Head of caudate nucleus (tissue), 42 donors: Measurements from ENCODE around the gene KCNN4.

Experiments
- DNase-seq, 42 donors: peaks; one replicate each; pipeline versions ENCODE4 v3.0.0 to v3.0.0-alpha.2; 2020 to 2021; ENCODE audit warnings: mixed read lengths in 7 of 42
- intact Hi-C: fragments of 100-400 bp; cut with DNase I; formaldehyde crosslinking; loops from one replicate; pipeline ENCODE4 v1.15.0; 2022

Gene KCNN4

DNA sequence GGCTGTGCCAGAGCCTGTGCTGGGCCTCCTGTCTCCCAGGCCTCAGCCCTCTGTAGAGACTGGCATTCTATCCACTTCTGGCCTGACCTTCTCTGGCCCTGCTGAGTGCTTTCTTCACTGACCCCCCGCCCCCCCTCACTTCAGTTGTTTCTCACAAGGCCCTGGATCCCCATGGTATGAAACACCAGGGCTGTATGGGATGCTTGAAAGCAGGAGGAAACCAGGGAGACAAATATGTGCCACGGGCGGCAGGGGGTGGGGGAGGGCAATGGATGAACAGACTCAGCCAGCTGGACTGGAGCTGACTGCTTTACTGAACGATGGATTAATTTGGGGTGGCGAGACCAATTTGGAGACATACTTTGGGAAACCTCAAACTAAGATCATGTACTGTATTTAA is 50.9 kb downstream of the KCNN4 start:
- no peak for DNase-seq
- intact Hi-C loops, result no loop called here

DNA sequence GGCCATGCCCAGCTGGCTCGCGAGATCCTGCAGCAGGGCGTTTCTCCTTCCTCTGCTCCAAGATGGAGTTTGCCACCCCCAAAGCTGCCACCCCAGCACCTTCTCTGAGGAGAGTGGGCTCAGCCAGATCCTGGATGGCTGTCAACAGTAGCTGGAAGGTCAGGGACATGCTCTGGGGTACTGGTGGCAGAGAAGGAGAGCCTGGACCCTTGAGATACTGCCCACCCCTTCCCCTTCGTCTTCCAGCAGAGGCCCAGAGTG is 53.2 kb downstream of the KCNN4 start:
- intact Hi-C loops, result no loop called here

DNA sequence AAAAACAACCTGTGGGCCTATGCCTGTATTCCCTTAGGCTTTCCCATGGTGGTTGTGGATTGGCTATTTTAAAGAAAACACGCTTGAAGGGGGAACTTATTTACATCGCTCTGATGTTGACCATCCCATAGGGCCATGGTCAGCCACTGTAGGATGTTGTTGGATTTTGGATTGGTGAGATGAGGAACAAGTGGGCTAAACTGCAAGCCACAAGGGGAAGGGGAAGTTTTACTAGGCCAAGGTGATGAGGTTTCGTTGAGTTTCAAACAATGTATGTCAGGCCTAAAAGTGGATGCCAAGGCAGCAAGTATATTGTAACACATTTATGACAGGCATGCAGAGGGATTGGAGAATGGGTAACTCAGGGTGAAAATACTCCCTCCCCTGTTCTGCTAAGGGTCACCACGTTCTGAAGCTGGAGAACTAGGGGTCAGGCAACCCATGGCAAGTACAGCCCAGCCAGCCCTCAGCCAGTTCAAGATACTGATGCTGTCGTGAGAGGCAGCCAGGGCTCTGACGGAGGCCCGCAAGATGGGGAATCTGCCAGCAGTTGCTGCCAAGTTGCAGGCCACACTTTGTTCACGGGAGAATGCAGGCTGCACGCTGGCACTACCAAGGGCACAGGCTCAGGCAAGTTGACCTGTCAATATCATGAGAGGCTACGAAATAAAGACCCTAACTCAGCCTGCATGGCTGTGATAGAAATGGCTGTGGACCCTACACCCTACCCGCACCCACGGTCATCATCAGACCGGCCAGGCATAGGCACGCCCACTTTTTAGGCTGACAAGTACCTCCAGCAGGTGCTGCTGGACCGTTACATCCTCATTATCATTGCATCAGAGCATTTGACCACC is 53.8 kb downstream of the KCNN4 start:
- DNase-seq, result peak in 16 of 42 donors; percentile 13 to 64 (median 20)
- intact Hi-C loops, result no loop called here

More for the DNA sequence above, 53.2 kb downstream of the KCNN4 start:
- DNase-seq, result no peak

DNA sequence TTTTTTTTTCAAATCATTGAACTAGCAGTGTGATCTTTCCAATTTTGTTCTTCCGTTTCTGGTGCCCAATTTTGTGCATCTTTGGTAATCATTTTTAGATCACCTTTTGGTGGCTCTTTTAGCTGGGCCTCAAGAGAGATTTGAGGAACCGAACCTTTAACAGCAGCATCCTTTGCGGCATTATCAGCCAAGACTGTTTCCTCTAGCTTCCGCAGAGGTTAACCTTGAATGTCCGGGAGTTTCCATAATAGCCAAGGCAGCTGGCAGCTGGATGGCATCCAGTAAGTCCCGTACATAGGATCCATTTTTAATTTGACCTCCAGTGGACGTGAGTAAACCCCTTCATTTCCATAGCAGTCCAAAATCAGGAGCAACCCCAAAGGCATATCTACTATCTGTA is 55.3 kb downstream of the KCNN4 start:
- intact Hi-C loops, result no loop called here

DNA sequence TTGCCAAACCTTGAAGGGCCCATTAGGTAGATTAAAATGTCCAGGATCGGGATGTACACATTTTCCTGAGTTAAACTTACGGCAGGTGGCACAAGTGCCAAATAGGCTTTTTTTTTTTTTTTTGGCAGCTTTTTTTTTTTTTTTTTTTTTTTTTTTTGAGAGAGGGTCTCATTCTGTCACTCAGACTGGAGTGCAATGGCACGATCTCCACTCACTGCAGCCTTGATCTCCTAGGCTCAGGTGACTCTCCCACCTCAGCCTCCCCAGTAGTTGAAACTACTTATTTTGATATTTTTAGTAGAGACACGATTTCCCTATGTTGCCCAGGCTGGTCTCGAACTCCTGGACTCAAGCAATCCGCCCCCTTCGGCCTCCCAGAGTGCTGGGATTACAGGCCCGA is 55.9 kb downstream of the KCNN4 start:
- intact Hi-C loops, result no loop called here
- no peak for DNase-seq

More for the DNA sequence above, 55.3 kb downstream of the KCNN4 start:
- no peak for DNase-seq

DNA sequence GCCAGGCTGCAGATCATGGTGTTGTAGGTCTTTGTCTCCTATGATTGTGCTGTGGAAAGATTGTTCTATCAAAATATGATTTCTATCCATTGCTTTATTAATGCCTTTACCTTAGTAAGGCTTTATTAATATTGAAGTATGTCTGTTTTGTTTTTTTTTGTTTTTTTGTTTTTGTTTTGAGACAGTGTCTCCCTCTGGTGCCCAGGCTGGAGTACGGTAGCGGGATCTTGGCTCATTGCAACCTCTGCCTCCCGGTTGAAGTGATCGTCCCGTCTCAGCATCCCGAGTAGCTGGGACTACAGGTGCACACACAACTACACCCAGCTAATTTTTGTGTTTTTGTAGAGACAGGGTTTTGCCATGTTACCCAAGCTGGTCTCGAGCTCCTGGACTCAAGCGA is 57.2 kb downstream of the KCNN4 start:
- intact Hi-C loops, result no loop called here
- no peak for DNase-seq

DNA sequence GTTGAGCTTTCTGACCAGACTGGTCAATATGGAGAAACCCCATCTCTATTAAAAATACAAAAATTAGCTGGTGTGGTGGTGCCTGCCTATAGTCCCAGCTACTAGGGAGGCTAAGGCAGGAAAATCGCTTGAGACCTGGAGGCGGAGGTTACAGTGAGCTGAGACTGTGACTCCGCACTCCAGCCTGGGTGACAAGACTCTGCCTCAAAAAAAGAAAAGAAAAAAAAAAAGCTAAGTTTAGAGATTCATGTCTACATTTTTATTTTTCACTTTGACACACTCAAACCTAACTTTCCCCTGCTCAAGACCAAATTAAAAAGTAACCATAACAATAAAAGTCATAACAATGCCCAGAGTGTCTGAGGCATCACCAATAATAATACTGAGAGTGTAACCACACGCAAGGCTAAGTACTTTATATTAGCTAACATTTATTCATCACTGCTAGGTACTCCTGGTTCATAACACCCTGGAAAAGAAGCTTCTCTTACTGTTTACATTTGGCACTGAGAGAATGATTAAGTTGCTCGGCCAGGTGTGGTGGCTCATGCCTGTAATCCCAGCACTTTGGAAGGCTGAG is 59.2 kb downstream of the KCNN4 start:
- intact Hi-C loops, result no loop called here
- DNase-seq, result no peak

DNA sequence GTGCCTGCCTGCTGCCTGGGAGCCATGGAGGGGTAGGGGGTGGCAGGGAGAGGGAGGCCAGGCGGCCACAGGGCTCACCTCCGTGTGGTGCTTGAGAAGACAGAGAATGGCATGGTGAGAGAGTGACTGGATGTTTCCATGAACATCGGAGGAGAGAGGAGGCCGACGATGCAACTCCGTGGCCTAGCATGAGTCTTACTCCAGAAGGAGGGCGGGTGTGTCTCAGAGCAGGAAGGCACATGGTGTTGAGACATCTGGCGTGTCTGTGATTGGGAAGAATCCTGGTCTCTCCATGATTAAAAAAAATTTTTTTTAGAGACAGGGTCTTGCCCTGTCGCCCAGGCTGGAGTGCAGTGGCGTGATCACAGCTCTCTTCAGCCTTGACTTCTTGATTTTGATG is 59.8 kb downstream of the KCNN4 start:
- intact Hi-C loops, result no loop called here

DNA sequence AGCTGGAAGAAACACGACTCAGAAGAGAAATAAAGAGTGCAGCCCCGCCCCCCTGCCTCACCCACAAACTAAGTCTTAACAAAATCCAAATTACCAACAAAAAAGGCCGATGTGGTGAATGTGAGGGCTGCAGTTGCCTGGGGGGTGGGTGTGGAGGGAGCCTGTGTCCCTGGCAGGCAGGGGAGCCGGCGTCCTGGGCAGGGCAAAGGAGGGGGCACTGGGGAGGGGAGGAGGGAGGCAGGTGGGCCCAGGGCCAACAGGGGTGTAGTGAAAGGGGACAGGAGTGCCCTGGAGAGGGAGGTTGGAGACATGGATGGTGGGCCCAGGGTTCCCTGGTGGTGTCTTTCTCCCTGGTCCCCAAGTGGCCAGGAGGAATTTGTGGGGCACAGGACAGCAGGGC is 60.9 kb downstream of the KCNN4 start:
- intact Hi-C loops, result no loop called here
- no peak for DNase-seq

More for the DNA sequence above, 59.8 kb downstream of the KCNN4 start:
- DNase-seq, result no peak

DNA sequence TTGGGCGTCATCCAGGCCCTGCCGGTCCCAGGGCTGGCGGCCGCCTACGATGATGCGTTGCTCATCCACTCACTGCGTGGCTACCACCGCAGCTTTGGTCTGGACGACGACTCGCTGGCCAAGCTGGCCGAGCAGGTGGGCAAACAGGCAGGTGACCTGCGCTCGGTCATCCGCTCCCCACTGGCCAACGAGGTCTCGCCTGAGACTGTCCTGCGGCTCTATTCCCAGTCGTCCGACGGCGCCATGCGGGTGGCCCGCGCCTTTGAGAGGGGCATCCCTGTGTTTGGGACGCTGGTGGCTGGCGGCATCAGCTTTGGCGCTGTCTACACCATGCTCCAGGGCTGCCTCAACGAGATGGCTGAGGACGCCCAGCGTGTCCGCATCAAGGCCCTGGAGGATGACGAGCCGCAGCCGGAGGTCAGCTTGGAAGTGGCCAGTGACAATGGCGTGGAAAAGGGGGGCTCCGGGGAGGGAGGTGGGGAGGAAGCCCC is 61.4 kb downstream of the KCNN4 start:
- intact Hi-C loops, result no loop called here

DNA sequence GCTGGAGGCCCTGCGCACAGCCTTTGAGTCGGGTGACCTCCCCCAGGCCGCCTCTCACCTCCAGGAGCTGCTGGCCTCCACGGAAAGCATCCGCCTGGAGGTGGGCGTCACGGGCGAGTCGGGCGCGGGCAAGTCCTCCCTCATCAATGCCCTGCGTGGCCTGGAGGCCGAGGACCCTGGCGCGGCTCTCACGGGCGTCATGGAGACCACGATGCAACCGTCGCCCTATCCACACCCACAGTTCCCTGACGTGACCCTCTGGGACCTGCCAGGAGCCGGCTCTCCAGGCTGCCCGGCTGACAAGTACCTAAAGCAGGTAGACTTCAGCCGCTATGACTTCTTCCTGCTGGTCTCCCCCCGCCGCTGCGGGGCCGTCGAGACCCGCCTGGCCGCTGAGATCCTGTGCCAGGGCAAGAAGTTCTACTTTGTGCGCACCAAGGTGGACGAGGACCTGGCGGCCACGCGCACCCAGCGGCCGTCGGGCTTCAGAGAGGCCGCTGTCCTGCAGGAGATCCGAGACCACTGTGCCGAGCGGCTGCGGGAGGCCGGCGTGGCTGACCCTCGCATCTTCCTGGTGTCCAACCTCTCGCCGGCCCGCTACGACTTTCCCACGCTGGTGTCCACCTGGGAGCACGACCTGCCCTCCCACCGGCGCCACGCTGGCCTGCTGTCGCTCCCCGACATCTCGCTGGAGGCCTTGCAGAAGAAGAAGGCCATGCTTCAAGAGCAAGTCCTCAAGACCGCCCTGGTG is 62.0 kb downstream of the KCNN4 start:
- no peak for DNase-seq
- intact Hi-C loops, result no loop called here

More for the DNA sequence above, 61.4 kb downstream of the KCNN4 start:
- no peak for DNase-seq
